ENCODE measurements around the gene TBC1D14.

The TBC1D14 gene

GRCh38 chr4:6909113-6909969, at the start of gene TBC1D14:
Gene TBC1D14 (plus strand): TSS chr4:6909826. CDS start chr4:6923390, 13,564 bp downstream.
- TF ChIP-seq Cebpa-rat (IDR thresholded peaks at IDR 0.05): no peak
- H3K27ac ChIP-seq: peak within 1 kb of the TSS; percentile 99
- H4K20me1 ChIP-seq: peaks cover 36% of the 10 kb centered on the region
- peaks cover 81% of the 10 kb centered on the region for H3K4me1 ChIP-seq
- no peaks in the 10 kb centered on the region for H3K9me3 ChIP-seq
- H3K9ac ChIP-seq: peak within 1 kb of the TSS; percentile 98
- H3K36me3 ChIP-seq: no peaks in the 10 kb centered on the region
- H3K4me3 ChIP-seq: peak within 1 kb of the TSS; percentile 96
- H3K4me2 ChIP-seq: peak within 1 kb of the TSS; percentile 97
- H3K27me3 ChIP-seq: no peaks in the 10 kb centered on the region

- Histone ChIP-seq H3K27me3 (no peaks in the 10 kb centered on the region), H3K4me3 (no peak overlapping the region), H4K20me1 (peaks cover 57% of the 10 kb centered on the region), H3K4me1 (no peaks in the 10 kb centered on the region), H3K9me3 (no peaks in the 10 kb centered on the region), H3K27ac (no peak overlapping the region), H3K4me2 (no peak overlapping the region), H3K36me3 (peaks cover 97% of the 10 kb centered on the region), H3K9ac (no peak overlapping the region)
- no peak for TF ChIP-seq Cebpa-rat (IDR thresholded peaks at IDR 0.05)
Observed at GRCh38 chr4:6868386-6868785, 41.2 kb upstream of the TBC1D14 start.

GRCh38 chr4:6869944-6870343, 39.7 kb upstream of the TBC1D14 start:
- Histone ChIP-seq H3K27me3 (no peaks in the 10 kb centered on the region), H3K27ac (no peak overlapping the region), H3K9me3 (no peaks in the 10 kb centered on the region), H3K4me2 (no peak overlapping the region), H4K20me1 (peaks cover 72% of the 10 kb centered on the region), H3K4me3 (no peak overlapping the region), H3K36me3 (peaks cover 97% of the 10 kb centered on the region), H3K9ac (no peak overlapping the region), H3K4me1 (peaks cover 3% of the 10 kb centered on the region)
- no peak for TF ChIP-seq Cebpa-rat (IDR thresholded peaks at IDR 0.05)

DNA sequence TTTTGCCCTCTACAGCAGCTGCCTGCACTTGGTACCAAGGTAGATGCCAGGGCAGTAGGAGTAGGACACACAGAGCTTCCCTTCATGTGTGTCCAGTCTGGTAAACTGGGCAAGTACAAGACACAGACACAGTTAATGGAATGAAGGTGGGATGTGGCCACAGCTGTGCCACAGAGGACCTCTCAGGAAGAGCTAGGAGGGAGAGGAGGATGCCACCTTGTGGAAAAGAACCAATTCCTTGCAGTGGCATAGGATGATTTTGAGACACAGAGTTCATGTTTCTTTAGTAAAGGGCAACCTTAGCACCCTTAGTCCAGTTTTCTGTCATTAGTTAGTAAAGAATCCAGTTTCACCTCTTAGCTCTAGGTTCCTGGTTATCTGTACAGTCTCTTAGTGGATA, 36.3 kb upstream of the TBC1D14 start:
- Histone ChIP-seq H3K36me3 (peaks cover 97% of the 10 kb centered on the region), H4K20me1 (peaks cover 68% of the 10 kb centered on the region), H3K4me2 (no peak overlapping the region), H3K27me3 (no peaks in the 10 kb centered on the region), H3K9ac (no peak overlapping the region), H3K4me3 (no peak overlapping the region), H3K4me1 (peaks cover 14% of the 10 kb centered on the region), H3K9me3 (peaks cover 6% of the 10 kb centered on the region; the same call in 1 of the 2 replicates), H3K27ac (no peak overlapping the region)
- no peak for TF ChIP-seq Cebpa-rat (IDR thresholded peaks at IDR 0.05)

DNA sequence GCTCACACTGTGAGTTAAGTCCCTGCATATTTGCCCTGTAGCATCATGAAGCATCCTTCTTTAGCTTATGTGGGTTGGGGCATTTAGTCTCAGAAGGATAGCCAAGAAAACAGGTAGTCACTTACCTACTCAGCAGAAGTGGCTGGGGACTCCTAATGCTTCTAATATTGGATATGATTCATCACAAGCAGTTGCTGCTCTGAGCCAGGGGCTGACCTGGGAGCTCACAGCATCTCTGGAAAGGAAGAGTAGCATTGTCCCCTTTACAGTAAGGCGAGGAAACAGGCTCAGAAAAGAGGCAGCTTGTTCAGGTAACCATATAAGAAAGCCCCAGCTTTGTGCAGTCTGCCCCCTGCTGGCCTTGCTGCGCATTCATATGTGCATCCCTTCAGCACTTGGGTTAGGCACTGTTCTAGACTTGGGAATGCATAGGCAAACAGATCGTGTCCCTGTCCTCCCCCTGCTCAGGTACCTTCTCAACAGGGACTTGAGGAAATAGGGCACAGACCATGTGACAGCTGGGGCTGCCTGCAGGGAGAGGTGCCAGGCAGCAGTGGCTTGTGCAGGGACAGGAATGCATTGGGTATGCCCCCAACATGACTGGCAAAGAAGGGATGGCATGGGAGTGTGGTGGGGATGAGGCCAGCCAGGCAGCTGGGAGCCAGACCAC, 35.7 kb upstream of the TBC1D14 start:
- no peaks in the 10 kb centered on the region for H3K27me3 ChIP-seq
- H3K4me3 ChIP-seq: no peak overlapping the region
- peaks cover 14% of the 10 kb centered on the region for H3K4me1 ChIP-seq
- no peak overlapping the region for H3K4me2 ChIP-seq
- H4K20me1 ChIP-seq: peaks cover 66% of the 10 kb centered on the region
- H3K9ac ChIP-seq: no peak overlapping the region; the same call in 1 of the 2 replicates
- peaks cover 98% of the 10 kb centered on the region for H3K36me3 ChIP-seq
- no peak for TF ChIP-seq Cebpa-rat (IDR thresholded peaks at IDR 0.05)
- H3K9me3 ChIP-seq: peaks cover 6% of the 10 kb centered on the region; the same call in 1 of the 2 replicates
- no peak overlapping the region for H3K27ac ChIP-seq

DNA sequence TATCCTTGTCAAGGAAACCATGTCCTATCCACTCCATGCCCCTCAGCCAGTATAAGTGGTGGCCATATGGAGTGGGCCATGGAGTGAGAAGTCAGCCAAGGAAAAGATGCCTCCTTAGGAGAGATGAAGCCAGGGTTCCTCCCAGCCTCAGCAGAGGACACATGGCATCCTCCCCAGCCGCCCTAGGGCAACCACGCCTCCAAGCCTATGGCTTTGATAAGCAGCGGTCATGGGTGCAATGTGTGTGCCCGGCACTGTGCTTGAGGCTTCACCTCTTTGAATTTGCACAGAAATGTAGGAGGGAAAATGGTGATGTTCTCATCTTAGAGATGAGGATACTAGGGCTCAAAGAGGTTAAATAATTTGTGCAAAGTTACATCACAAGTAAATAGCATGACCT, 34.6 kb upstream of the TBC1D14 start:
- no peak for TF ChIP-seq Cebpa-rat (IDR thresholded peaks at IDR 0.05)
- Histone ChIP-seq H3K4me3 (no peak overlapping the region), H3K27ac (0 out of 2 replicates have a peak overlapping the region, but pooled peaks have one; percentile 14), H3K9me3 (peaks cover 6% of the 10 kb centered on the region; the same call in 1 of the 2 replicates), H3K27me3 (no peaks in the 10 kb centered on the region), H3K4me1 (peaks cover 14% of the 10 kb centered on the region), H3K36me3 (peaks cover 97% of the 10 kb centered on the region), H3K9ac (no peak overlapping the region), H4K20me1 (peaks cover 62% of the 10 kb centered on the region), H3K4me2 (peak overlapping the region; percentile 3; the same call in 1 of the 2 replicates)

GRCh38 chr4:6875431-6875831, 34.2 kb upstream of the TBC1D14 start:
- H3K9me3 ChIP-seq: peaks cover 6% of the 10 kb centered on the region; the same call in 1 of the 2 replicates
- H3K36me3 ChIP-seq: peaks cover 97% of the 10 kb centered on the region
- H3K4me2 ChIP-seq: peak overlapping the region; percentile 3; the same call in 1 of the 2 replicates
- H3K27me3 ChIP-seq: no peaks in the 10 kb centered on the region
- peaks cover 59% of the 10 kb centered on the region for H4K20me1 ChIP-seq
- no peak overlapping the region for H3K4me3 ChIP-seq
- TF ChIP-seq Cebpa-rat (IDR thresholded peaks at IDR 0.05): no peak
- 0 out of 2 replicates have a peak overlapping the region, but pooled peaks have one; percentile 14 for H3K27ac ChIP-seq
- peaks cover 14% of the 10 kb centered on the region for H3K4me1 ChIP-seq
- H3K9ac ChIP-seq: no peak overlapping the region

DNA sequence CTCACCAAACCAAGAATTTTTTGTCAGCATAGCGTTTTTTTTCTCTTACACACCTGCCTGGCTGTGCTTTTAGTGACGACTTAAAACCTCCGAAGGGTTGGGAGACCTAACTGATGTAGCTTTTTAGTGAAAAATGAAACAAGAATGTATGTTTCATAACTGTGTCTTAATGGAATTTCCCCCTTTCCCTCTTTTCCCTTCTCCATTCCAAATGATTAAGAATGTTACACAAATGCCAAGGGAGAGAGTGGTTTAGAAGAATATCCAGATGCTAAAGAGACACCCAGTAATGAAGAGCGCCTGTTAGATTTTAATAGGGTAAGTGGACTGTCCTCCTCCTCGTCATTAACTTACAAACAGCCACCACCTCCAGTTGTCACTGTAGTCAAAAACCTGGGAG, 33.2 kb upstream of the TBC1D14 start:
- H3K9me3 ChIP-seq: peaks cover 6% of the 10 kb centered on the region; the same call in 1 of the 2 replicates
- no peak overlapping the region for H3K4me2 ChIP-seq
- H4K20me1 ChIP-seq: peaks cover 51% of the 10 kb centered on the region
- no peak overlapping the region for H3K9ac ChIP-seq
- H3K27ac ChIP-seq: 0 out of 2 replicates have a peak overlapping the region, but pooled peaks have one; percentile 35
- peaks cover 98% of the 10 kb centered on the region for H3K36me3 ChIP-seq
- H3K27me3 ChIP-seq: no peaks in the 10 kb centered on the region
- peaks cover 14% of the 10 kb centered on the region for H3K4me1 ChIP-seq
- TF ChIP-seq Cebpa-rat (IDR thresholded peaks at IDR 0.05): no peak
- no peak overlapping the region for H3K4me3 ChIP-seq

- Histone ChIP-seq H4K20me1 (peaks cover 51% of the 10 kb centered on the region), H3K4me1 (peaks cover 14% of the 10 kb centered on the region), H3K9ac (no peak overlapping the region), H3K36me3 (peaks cover 98% of the 10 kb centered on the region), H3K27me3 (no peaks in the 10 kb centered on the region), H3K9me3 (peaks cover 6% of the 10 kb centered on the region; the same call in 1 of the 2 replicates), H3K27ac (0 out of 2 replicates have a peak overlapping the region, but pooled peaks have one; percentile 35), H3K4me3 (no peak overlapping the region), H3K4me2 (no peak overlapping the region)
- no peak for TF ChIP-seq Cebpa-rat (IDR thresholded peaks at IDR 0.05)
Observed at GRCh38 chr4:6877067-6877466, 32.6 kb upstream of the TBC1D14 start.

Data from BLaER1 (cell line).